WERI-Rb-1 (cell line): ENCODE measurements around the gene COL12A1.

Source experiments
- DNase-seq: peaks from one replicate; pipeline ENCODE4 v3.0.0-alpha.2; 2020
- H3K27ac ChIP-seq: fragments of 250-450 bp; sonication (Bioruptor Pico); 2 replicates; pipeline ENCODE4 v1.5.1; 2020; ENCODE audit warnings: mild to moderate bottlenecking, moderate library complexity
- H3K27me3 ChIP-seq: fragments of 250-450 bp; sonication (Bioruptor Pico); 2 replicates; pipeline ENCODE4 v1.5.1; 2021; ENCODE audit warnings: mild to moderate bottlenecking, low read depth, moderate library complexity; ENCODE audit not compliant: insufficient read depth, severe bottlenecking
- H3K36me3 ChIP-seq: fragments of 250-450 bp; sonication (Bioruptor Pico); 2 replicates; pipeline ENCODE4 v1.5.1; 2020; ENCODE audit warnings: mild to moderate bottlenecking, moderate library complexity
- H3K4me3 ChIP-seq: 2 replicates; pipeline ENCODE4 v1.5.1; 2011; ENCODE audit warnings: low read depth, mild to moderate bottlenecking, control low read depth, low read length
- H3K9me3 ChIP-seq: fragments of 250-450 bp; sonication (Bioruptor Pico); 2 replicates; pipeline ENCODE4 v1.5.1; 2021; ENCODE audit warnings: mild to moderate bottlenecking, moderate library complexity; ENCODE audit not compliant: severe bottlenecking
- TF ChIP-seq, protein P1 (sequence below): IDR thresholded peaks from 2 replicates; pipeline ENCODE4 v1.5.1; 2011; ENCODE audit warnings: low read depth, mild to moderate bottlenecking, control low read depth, inconsistent platforms, low read length

Gene COL12A1

DNA sequence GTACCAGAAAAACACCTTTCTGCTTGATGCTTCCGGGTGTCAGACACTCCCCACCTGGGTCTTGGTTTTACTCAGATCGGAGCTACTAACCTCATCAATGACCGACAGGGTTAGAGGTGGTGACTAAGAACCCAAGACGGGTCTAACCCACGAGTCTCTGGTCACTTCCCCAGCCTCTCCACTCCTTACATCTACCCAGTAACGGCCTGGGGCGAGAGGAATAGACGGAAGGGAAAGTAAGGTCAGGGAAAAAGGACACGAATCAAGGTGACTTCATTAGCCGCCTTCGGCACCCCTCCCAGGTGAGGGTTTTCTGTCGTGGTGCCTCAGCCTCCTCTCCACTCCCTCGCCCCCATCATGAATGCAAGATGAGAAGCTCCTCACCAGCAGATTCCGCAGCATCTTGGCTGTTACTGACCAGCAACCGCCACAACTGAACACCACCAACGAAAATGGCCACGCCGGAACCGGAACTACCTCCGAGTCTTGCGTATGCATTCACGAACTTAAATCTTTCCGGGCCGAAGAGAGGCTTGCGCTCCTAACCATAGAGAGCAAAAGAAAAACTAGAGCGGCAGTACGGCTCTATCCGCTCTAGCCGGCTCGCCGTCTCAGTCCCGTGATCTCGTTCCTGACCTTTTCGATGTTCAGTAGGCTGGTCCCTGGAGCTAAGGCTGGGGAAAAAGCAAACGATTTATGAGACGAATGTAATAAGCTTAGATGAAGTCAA lies 37.6 kb upstream of the COL12A1 start, which contains the start of gene COX7A2:
COX7A2 (minus strand) TSS at position 469 of the 730 bp plus-strand sequence; CDS start at position 402, 67 bp downstream.
- peak; percentile 92 for DNase-seq
- TF ChIP-seq, protein P1, sequence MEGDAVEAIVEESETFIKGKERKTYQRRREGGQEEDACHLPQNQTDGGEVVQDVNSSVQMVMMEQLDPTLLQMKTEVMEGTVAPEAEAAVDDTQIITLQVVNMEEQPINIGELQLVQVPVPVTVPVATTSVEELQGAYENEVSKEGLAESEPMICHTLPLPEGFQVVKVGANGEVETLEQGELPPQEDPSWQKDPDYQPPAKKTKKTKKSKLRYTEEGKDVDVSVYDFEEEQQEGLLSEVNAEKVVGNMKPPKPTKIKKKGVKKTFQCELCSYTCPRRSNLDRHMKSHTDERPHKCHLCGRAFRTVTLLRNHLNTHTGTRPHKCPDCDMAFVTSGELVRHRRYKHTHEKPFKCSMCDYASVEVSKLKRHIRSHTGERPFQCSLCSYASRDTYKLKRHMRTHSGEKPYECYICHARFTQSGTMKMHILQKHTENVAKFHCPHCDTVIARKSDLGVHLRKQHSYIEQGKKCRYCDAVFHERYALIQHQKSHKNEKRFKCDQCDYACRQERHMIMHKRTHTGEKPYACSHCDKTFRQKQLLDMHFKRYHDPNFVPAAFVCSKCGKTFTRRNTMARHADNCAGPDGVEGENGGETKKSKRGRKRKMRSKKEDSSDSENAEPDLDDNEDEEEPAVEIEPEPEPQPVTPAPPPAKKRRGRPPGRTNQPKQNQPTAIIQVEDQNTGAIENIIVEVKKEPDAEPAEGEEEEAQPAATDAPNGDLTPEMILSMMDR = no peak
- H3K27ac ChIP-seq = peak within 1 kb of the TSS; percentile 80
- H3K27me3 ChIP-seq = no peaks in the 10 kb centered on the region
- H3K36me3 ChIP-seq = peaks cover 20% of the 10 kb centered on the region
- no peaks in the 10 kb centered on the region for H3K9me3 ChIP-seq
- peak within 1 kb of the TSS; percentile 86 for H3K4me3 ChIP-seq

DNA sequence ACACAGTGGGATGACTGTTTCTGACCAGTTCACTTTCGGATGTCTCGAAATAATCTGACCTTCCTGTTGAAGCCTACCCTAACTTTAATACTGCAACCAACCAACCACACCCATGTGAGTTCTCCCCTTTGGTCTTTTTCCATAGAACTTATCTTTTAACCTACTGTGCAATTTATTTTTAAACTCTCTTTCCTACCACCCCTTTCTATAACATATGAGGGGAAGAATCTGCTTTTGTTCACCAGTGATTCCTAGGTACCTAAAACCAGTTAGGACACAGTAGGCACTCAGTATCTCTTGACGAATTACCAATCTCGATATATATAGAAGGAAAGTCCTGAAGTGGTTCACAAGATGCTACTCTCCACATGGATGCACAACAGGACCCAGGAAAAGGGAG lies 30.8 kb upstream of the COL12A1 start:
- H3K9me3 ChIP-seq = no peaks in the 10 kb centered on the region
- TF ChIP-seq, protein P1 = no peak
- no peaks in the 10 kb centered on the region for H3K27me3 ChIP-seq

DNA sequence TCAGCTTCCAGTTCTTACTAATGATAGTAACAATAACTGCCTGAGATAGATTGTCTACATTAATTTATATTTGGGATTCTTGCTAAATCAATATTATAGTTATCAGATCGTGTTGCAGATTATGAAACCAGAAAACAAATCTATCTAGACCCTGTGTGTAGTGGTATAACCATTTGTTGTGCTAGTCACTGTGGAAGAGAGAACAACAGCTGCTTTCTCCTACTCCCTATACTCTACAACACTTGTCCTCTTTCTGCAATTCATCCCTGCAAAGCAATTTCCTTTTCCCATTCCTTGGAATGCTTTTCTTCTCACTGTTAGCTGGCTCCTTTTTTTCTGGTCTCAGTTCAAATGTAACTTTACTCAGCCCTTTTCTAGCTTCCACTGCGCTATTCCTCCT lies 29.4 kb upstream of the COL12A1 start:
- H3K36me3 ChIP-seq = peaks cover 24% of the 10 kb centered on the region
- no peak overlapping the region for H3K27ac ChIP-seq
- DNase-seq = no peak
- H3K4me3 ChIP-seq = no peak overlapping the region
- no peaks in the 10 kb centered on the region for H3K27me3 ChIP-seq
- no peaks in the 10 kb centered on the region for H3K9me3 ChIP-seq
- TF ChIP-seq, protein P1 = no peak

More for the DNA sequence above, 30.8 kb upstream of the COL12A1 start:
- no peak overlapping the region for H3K27ac ChIP-seq
- DNase-seq = no peak
- no peak overlapping the region for H3K4me3 ChIP-seq
- H3K36me3 ChIP-seq = peaks cover 29% of the 10 kb centered on the region

DNA sequence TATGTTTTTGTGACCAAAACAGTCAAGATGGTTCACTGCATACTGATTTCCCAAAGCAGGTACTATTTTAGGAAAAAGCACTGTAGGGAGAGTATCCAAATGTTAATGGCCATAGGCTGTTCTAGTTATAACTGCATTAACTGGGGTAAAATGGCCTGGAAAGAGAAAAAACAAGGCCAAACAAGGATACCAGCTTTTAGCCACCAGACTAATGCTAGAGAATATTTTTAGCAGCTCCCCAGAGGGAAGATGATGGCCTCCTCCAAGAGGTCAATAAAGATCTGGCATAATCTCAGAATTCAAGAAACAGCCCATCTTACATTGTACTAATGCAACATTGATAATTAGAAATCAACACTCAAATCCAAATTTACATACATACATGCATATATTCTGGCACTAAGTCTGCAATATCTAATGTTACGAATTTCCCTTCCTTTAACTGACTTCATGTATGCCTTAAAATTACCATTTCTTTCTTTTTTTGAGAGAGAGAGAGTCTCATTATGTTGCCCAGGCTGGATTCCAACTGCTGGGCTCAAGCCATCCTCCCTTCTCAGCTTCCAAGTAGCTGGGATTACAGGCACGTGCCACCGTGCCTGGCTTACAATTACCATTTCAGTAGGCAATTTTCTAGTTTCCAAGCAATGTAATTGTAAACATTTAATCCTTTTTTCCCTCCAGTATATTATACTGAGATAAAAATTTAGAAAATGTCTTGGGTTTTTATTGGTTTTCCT lies 28.4 kb upstream of the COL12A1 start:
- Histone ChIP-seq H3K27ac (no peak overlapping the region), H3K27me3 (no peaks in the 10 kb centered on the region), H3K4me3 (no peak overlapping the region), H3K36me3 (peaks cover 15% of the 10 kb centered on the region), H3K9me3 (no peaks in the 10 kb centered on the region)
- no peak for DNase-seq
- TF ChIP-seq, protein P1 = no peak

DNA sequence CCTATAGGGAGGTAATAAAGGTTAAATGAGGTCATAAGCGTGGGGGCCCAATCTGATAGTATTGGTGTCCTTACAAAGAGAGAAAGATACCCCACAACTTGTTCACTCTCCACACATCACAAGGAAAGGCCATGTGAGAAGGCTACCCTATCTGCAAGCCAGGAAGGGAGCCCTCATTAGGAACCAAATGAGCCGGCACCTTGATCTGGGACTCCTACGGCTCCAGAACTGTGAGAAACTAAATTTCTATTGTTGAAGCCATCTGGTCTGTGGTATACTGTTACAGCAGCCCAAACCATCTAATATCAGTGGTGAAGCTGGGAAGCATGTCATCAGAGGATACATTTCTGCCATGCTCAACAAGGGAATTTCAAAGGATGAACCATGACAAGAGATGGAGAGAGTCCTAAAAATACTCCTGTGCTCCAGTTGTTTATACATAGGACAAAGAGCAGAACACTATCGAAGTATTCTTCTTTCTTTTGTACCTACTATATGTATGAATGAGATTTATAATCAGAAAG lies 27.3 kb upstream of the COL12A1 start:
- H3K27ac ChIP-seq = no peak overlapping the region
- H3K4me3 ChIP-seq = no peak overlapping the region
- no peaks in the 10 kb centered on the region for H3K27me3 ChIP-seq
- TF ChIP-seq, protein P1 = no peak
- peaks cover 8% of the 10 kb centered on the region for H3K36me3 ChIP-seq
- DNase-seq = no peak
- no peaks in the 10 kb centered on the region for H3K9me3 ChIP-seq
